Kidney glomerular epithelial cell (primary cell): Measurements from ENCODE around the gene GTF3C4.

Source experiments
- DNase-seq: peaks from one replicate; lab custom pipeline; 2025; lab: John Stamatoyannopoulos, UW

Gene GTF3C4, protein sequence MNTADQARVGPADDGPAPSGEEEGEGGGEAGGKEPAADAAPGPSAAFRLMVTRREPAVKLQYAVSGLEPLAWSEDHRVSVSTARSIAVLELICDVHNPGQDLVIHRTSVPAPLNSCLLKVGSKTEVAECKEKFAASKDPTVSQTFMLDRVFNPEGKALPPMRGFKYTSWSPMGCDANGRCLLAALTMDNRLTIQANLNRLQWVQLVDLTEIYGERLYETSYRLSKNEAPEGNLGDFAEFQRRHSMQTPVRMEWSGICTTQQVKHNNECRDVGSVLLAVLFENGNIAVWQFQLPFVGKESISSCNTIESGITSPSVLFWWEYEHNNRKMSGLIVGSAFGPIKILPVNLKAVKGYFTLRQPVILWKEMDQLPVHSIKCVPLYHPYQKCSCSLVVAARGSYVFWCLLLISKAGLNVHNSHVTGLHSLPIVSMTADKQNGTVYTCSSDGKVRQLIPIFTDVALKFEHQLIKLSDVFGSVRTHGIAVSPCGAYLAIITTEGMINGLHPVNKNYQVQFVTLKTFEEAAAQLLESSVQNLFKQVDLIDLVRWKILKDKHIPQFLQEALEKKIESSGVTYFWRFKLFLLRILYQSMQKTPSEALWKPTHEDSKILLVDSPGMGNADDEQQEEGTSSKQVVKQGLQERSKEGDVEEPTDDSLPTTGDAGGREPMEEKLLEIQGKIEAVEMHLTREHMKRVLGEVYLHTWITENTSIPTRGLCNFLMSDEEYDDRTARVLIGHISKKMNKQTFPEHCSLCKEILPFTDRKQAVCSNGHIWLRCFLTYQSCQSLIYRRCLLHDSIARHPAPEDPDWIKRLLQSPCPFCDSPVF

DNA sequence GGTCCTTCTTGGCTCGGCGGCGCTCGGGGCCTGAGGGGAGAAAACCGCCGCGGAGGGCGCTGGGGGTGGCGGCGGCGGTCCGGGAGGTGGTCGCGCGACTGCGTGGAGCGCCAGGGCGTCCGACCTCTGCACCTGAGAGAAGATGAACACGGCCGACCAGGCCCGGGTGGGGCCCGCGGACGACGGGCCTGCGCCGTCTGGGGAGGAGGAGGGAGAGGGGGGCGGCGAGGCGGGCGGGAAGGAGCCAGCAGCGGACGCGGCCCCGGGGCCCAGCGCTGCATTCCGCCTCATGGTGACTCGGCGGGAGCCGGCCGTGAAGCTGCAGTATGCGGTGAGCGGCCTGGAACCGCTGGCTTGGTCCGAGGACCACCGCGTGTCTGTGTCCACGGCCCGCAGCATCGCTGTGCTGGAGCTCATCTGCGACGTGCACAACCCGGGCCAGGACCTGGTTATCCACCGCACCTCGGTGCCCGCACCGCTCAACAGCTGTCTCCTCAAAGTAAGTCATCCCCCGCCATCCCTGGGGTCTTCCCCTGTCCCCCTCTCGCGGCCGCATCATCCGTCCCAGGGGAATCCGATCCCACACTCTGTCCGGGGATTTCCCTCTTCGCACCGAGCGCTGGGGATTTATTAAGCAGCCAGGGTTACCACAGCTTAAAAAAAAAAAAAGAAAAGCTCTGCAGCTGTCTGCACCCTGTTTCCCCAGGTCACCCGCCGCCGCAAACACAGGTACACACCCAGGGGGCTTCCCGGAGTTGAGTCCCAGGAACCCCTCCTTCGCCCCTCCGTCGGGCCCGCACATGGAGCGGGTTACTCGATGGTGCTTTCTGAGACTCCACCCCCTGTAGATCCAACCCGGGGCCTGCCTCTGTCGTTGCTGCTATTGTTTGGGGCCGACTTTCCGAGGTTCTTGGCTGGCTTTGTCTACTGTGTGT is at the start of gene GTF3C4:
GTF3C4 (plus strand) TSS at position 8 of the 935 bp plus-strand sequence; CDS start at position 143, 135 bp downstream.
- no peak for DNase-seq

DNA sequence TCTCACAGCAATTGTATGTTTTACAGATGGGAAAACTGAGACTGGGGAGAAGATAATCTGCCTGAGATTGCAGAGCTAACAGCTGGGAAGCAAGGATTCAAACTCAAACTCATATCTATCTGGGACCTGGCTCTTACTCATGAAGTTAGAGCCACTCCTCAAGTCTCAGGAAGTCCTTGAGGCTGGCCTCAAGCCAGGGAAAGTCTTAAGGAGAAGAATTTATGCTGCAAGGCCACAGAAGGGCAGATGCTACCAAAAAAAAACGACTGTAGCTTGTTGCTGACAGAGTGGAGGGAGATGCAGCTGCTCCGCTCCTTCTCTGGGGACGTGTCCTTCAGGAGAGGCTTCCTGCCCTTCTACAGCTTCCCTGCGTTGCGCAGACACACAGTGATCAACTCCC is 48.1 kb upstream of the GTF3C4 start:
- DNase-seq: no peak

DNA sequence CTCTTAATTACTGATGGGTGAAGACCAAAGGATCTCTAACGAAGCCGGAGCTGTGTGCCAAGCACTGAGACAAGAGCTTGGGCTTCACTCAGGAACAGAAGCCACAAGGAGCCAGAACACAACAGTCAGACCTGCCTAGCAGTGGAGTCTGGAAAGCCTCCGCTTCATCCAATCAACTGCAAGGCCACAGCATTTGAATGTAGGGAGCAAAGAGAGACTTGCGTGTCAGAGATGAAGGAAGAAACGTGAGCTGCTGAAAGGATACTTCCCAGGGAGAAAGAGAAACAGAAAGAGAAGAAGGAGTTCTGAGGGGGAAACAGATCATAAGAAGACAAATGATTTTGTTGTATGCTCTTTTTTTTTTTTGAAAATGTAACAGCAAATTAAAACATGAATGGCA is 44.0 kb upstream of the GTF3C4 start:
- DNase-seq: no peak

DNA sequence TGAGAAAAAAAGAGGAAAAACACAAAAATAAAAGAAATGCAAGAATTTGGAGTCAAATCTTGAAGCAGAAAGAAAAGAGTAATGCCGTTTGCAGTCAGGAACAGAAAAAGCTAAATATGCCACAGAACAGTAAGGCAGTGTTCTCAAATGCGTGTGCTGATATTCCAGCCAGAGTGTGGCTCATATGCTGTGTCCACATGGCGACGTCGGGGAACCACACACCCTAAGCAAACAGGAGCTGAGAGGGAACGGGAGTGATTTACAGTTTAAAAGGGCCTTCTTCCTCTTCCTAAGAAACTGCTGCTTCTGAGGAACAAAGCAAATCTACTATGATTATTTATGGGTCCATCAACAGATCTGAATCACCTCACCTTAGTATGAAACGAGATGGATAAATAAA is 43.2 kb upstream of the GTF3C4 start:
- no peak for DNase-seq

DNA sequence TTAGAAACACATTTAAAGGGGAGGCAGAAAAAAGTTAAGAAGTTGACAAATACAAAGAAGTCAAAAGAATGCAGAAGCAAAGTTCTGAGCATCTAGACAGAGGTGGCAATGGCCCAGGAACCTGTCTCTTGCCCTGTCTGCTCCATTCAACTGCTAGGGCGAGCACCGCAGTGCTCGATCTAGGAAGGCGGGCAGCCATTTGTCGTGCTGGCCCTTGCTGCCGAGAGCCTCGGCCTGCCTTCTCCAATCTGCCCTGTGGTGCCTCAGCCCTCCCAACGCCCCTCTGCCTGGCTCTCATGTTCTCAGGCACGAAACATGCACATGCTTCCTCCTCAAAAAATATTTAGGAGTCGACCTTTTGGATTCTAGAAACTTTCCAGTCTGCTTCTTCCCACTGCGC is 42.7 kb upstream of the GTF3C4 start:
- DNase-seq: no peak

DNA sequence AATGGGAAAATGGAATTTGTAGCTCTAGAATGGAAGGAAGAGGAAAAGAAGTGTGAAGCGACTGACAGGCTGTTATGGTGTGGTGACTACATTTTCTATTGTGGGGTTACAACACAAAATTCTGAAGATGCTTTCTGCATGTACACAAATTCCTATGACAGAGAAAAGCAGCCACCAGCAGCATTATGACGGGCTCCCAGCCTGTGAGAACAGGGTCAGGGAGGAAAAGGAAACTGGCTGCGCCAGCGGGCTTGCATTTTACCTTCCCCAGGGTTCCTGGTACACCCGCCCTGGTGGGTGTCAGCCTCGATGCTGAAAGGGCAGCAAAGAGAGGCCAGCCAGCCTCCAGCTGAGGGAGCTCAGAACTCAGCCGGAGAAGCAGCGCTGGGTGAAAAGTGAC is 41.5 kb upstream of the GTF3C4 start:
- DNase-seq: no peak

DNA sequence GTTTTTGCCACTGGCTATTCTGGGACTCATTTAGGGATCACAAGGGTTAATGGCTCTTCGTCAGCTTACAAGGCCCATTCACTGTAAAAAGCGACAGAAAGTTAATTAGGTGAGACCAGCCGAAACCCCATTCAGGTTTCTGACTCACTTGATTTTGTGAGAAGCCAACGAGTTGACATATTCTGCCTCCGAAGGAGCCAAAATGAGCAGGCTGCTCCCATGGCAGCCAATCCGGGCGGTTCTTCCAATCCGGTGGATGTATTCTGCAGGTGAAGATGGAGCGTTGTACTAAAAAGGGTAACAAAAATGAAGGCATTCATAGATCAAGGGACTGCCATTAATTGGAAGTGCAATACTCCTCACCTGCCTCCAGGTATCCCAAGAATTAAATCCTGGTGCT is 40.1 kb upstream of the GTF3C4 start:
- no peak for DNase-seq

DNA sequence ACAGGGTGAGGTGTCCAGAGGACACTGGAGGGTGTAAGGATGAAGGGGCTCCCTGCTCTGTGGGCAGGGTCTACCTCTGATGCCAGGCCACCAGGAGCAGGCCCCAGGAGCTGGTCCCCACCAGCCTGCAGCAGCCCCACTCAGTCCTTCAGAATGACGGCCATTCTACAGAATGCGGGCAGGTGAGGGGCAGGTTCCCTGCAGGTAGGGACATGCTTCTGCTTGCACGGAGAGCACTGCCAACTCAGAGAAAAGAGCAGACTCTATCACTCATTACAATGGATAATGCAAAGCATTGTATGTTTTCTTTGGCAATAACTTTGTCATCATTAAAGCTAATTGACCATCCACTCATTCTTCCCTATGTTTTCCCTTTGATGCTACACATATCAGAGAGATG is 39.5 kb upstream of the GTF3C4 start:
- DNase-seq: no peak

DNA sequence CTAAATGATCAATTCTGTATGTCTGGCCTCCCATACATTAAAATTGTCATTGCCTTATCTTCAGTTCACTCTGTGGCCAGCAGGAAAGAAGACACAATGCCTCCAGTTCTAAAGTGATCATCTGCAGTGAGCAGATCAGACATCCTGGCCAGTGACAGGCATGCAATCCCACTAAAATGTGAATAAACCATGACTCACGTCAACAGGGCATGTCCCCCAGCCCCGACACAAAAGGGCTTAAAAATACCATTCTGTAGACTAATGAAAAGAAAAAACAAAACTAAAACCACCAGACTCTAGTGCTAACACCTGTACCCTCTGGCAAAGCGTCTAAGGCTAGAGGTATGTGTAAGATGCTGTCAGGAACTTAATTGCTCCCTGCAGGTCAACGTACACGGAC is 39.0 kb upstream of the GTF3C4 start:
- DNase-seq: peak; percentile 44

DNA sequence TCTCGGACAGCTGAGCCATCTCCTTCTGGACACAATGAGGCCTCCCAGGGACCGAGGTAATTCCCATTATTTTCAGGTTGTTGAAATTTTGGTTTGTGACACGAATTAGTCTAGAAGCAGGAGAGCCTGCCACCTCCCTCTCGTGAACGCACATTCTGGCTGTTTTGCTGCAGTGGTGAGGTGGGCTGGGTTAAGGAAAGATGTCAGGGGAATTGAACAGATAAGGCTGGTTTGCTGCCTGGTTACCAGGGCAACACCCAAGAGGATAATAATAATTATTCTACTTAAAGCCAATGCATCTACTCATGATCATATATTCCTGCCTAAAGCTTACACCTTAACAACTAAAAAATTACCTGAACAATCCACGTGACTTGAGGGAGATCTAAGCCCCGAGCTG is 38.6 kb upstream of the GTF3C4 start:
- no peak for DNase-seq

DNA sequence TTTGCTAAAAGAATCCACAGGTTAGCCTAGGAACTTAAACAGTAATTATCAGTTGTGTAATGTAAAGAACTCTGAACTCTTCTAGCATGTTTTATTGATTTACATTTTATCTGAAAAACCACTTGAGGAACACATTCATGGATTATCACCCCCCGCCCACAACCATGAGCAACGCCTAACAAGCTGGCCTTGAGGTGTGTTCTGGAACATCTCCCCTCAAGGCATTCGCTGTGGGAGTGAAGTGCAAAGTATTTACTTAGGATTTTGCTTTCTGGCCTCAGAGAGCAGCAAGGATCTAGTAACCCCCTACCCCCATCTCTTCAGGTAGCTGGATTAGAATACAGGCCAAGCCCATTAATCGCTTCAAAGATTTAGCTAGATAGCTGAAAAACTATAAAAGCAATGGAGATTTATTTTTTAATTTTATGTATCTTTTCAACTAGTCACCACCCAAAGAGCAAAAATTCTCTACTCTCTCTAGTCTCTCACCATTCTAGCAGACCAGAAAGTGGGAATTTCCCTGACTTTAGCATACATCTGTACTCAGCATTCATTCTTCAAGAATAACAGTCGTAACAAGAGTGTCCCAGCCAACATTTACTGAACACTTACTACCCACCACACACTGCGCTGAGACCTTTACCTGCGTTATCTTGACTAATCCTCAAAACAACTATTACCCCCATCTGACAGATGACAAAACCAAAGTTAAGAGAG is 37.7 kb upstream of the GTF3C4 start:
- DNase-seq: no peak

DNA sequence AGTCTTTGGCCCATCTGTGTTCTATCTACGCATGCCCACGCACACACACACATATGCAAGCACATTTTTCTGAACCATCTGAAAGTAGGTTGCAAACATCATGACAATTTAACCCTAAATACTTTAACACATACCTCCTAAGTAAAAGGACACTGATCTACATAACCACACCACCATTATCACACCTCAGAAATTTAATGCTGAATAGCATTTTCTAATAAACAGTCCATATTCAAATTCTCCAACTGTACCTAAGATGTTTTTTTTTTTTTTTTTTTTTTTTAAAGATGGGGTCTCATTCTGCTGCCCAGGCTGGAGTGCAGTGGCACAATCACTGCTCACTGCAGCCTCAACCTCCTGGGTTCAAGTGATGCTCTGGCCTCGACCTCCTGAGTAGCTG is 35.9 kb upstream of the GTF3C4 start:
- no peak for DNase-seq

DNA sequence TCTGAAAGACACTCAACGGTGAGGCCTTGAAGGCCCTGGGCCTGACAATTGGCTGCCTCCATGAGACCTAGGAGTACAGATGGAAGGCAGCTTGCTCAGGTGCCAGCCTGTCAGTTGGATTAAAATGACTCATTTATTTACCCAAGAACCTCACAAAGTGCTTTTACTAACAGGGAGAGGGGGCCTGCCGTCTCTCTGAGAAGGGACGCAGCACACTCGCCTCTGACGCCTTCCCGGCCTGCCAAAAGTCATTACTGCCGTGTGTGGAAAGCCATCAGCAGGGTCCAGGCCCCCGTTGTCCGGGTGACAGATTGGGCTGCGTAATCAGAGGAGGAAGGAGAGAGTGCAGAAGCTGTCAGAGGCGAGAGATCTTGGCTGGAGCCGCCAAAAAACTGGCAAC is 32.9 kb upstream of the GTF3C4 start:
- no peak for DNase-seq

DNA sequence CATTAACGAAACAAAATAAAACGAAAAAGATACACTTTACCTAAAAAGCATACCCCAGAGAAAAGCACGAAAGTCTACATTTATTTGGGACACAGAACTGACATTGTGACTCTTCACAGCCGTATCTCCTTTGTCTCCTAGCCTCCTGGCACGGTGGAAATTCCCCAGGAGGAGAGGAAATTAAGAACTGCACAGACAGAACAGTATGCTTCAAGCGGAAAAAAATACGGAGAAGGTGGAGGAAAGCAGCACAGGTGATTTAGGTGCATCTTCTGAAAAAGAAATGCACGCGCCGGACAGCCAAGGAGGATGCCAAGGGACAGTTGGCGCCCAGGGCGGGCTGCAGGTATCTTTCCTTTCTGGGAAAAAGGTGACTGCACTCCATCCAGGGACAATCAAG is 32.5 kb upstream of the GTF3C4 start:
- DNase-seq: no peak

DNA sequence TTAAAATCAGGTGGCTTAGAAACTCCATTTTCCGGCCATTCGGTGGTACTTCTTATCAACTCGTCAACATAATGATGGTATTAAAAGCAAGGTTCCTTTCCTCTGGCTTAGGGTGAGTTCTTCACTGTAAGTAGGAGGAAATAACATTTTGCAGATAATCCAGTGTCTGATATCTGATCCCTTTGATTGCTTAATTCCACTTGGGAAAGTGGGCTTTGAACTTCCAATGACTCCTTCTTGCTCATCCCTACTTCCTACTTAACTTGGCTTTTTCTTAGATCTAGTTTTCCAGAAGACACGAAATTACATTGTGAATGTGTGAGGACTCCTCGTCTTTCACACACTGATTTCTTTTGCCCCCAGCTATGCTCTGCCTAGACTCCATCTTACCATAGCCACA is 32.0 kb upstream of the GTF3C4 start:
- DNase-seq: no peak

DNA sequence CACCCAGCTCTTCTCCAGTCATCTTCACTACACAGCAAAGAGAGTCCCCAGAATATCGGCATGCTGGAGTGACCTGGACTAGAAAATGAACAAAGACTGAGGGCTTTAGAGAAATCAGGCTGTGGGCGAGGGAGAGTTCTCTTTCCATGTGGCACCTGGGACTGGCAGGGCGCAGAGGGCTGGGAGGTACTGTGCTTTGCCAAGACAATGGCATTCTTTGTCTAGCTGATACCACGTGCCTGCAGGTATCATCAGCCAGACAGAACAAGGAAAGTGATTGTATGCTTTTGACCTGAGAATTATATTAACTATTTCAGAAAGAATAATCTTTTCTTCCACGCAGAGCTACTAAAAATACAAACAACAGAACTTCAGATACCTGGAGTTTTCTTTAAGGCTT is 30.9 kb upstream of the GTF3C4 start:
- no peak for DNase-seq

DNA sequence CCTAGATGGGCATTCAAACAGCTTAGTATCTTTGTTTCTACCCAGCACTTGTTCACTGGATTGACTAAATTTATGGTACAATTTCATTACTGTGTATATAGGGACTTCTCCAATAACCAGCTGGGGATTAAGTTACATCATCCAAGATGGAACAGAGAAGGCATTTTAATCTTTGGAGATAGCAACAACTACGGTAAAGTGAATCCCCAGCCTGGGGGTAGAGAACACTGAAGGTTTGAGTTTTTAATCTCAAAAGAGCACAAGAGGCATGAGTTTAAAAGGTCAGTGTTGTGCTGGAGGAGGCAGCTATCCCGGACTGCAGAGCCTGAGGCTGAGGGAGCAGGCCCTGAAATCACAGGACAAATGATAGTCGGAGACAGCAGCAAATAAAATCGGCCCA is 29.0 kb upstream of the GTF3C4 start:
- DNase-seq: no peak

DNA sequence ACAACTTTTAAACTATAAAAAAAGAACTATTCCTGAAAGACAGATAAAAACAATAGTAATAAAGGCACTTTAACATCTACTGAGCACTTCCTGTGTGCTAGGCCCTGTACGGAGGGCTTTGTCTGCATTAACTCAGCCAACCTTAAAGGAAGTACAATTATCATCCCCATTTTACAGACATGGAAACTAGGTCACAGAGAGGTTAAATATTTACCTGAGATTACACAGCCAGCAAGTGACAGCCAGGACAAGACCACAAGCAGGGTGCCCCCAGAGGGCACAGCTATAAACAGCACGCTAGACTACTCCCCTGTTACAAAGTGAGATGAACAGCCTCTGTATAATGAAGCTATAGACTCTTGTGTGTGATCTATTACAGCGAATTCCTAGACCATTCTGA is 26.0 kb upstream of the GTF3C4 start:
- DNase-seq: no peak

DNA sequence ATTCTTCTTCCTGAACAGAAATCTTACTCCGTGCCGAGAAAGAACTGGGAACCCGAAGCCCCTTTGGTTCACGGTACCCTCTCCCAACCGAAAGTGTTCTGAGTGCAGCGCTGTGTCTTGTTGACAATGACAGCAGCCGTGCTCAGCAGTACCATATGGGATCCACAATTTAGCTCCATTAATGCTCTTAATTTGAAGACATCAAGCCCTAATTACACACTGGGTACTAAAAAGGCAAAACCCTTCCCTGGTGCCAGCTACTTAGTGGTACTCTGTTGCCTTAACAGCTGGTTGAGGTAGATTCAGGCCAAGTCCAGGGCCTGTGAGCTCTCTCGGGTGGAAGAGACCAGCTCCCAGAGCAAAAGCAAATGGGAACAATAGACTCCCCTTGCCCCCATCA is 25.0 kb upstream of the GTF3C4 start:
- no peak for DNase-seq

DNA sequence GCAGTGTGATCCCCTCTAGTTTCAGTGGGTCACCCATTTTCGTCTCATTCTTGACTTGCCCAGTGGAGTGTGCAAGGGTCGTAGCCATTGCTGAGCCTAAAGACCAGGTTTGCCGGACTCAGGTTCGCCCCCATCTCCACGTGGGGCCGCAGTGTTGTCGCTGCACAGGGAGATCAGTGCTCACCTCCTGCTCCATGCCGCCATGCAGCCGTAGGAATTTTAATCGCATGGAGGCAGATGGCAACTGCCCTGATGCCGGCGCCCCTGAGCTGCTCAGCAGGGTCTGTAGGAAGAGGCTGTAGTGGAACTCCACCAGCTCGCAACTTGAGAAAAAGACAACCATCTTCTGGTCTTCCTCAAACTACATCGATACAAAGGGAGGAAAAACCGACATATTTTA is 24.6 kb upstream of the GTF3C4 start:
- no peak for DNase-seq

DNA sequence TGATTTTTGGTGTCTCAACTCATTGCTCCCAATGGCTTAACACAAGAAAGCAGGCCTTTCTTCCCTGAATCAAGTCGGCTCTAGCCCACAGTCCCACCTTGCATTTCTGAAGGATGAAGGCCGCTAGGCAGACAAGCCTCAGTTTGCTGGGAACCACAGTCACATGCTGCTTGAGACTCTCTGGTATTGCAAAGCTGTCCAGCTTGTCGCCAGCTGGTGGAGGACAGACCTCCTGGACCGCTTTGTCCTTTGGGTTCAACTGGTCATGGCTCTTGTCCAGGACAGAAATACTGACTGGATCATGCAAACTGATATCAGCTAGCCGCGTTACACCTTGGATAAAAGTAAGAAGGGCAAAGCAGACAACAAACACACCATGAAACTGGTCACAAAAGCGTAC is 23.5 kb upstream of the GTF3C4 start:
- DNase-seq: no peak

DNA sequence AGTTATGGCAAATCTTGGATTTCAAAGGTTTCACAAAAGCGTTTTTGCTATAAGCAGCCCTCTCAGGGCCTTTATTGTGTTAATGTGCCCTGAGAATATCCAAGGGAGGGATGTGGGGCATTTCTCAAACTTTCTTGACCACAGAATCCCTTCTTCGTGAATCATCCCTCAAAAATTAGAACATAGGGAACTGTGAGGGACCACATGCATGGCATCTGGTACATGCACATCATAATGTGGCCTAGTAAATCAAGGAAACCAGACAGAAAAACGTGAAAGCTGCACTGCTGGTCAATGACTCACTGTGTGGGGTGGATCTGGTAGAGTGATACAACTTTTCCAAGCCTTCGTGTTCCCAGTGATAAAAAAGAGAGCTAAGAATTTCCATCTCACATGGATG is 22.9 kb upstream of the GTF3C4 start:
- DNase-seq: peak; percentile 2
